ENCODE results near the gene P2RX3.
"Not testable (repeated sequence)": the region's sequence is repeated elsewhere in the genome, so short reads cannot be mapped to it uniquely, and the experiment has no call there.

The P2RX3 gene

GRCh38 chr11:57392763-57393105 lies 54.6 kb downstream of the P2RX3 start:
- in situ Hi-C loops (cut with HindIII; ENCODE audit: low sequenced_read_pairs), result no loop called here

DNA sequence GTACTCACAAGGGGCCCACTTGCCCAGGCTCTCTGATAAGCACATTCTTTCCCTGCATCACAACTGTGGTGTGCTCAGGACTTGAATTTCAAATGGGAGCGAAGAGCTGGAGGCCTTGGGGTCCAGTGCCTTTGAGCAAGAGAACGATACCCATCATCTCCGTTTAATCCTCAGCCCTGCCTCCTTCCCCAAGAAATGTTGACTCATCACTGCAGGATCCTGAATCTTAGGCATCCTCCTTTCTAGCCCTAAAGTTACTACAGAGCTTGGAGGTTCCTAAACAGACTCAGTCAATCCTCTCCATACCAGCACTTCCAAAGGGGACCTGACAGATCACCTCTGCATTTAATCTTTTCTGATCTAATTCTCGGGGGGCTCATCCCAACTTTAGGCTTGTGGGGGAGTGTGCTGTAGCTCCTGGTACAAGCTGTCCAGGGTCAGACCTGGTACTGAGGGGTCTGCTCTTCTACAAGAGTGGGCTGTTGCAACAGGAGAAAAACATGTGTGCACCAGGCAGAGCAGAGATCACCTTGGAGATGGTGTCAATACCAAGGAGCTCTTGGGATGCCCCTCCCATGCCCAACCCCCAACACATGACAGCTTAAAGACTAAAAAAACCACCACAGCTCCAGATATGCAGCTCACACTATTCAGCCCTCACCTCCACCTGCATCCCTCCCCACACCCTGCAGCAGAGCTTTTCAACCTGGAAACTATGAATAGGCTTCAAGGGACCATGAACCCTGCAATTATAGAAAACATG lies 56.2 kb downstream of the P2RX3 start:
- in situ Hi-C loops (cut with HindIII; ENCODE audit: low sequenced_read_pairs), result no loop called here

GRCh38 chr11:57395905-57396623 lies 57.9 kb downstream of the P2RX3 start:
- in situ Hi-C loops (cut with HindIII; ENCODE audit: low sequenced_read_pairs), result no loop called here

DNA sequence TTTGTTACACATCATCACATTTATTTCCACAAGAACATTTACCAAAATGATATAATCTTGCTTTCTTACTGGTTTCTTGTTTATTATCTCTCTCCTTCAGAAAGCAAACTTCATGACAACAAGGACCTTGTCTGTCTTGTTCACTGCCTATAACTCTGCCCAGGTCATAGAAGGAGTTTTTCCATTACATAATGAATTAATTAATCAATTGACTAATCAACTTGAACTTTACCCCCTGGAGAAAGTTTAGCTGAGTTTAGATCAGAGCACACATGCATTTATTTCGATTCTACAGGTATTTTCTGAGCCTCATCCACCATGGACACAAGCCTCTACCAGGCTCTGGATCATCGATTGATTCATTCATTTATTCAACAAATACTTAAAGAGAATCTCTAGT lies 58.6 kb downstream of the P2RX3 start:
- in situ Hi-C loops (cut with HindIII; ENCODE audit: low sequenced_read_pairs), result no loop called here

GRCh38 chr11:57397394-57397990 lies 59.3 kb downstream of the P2RX3 start:
- in situ Hi-C loops (cut with HindIII; ENCODE audit: low sequenced_read_pairs), result no loop called here

DNA sequence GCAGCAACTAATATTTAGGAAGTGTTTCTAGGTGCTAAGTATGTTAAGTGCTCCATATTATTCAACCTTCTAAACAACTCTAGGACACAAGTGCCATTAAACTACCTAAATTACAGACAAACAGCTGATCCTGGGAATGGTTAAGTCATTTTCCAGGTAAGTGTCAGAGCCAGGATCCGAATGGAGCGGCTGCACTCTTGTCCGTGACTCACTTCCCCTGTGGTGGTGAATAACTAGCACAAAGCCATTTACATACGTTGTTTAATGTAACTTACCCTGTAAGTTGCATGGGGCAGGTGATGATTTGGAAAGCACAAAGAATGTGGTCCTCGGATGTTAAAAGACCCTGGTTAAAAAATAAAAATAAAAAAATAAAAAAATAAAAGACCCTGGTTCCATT lies 61.1 kb downstream of the P2RX3 start:
- in situ Hi-C loops (cut with HindIII; ENCODE audit: low sequenced_read_pairs), result no loop called here

GRCh38 chr11:57399972-57400578 lies 61.9 kb downstream of the P2RX3 start:
- in situ Hi-C loops (cut with HindIII; ENCODE audit: low sequenced_read_pairs), result no loop called here

DNA sequence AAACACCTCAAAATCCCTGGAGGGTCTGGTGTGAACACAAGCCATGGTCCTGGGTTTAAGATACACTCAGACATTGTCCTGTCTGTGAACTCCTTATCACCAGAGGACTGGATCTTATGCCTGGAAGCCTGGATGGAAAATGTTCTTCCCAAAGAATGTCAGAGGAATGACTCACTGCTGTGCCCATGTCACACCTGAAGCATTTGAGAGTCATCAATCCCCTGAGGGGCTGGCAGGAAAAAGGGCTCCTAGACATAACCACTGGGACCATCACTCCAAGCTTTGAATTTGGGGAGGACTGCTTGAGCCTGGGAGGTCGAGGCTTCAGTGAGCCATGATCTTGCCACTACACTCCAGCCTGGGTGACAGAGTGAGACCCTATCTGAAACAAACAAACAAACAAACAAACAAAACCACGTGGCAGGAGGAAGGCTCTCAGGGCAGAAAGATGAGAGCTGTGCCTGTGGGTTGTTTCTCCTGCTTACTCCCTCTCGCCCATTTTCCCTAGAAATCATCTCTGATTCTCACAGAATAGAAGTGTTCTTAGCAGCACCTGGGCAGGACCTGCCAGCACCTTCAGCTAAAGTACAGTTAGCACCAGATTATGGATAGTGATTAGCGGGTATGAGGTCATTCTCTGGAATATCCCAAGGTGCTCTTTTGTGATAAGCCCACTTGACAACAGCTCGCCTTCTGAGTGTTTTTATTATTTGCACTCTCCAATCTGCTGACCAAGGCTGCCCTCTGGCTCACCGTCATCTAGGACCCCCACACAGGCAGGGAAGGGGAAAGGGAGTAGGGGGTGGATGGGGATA lies 64.2 kb downstream of the P2RX3 start:
- in situ Hi-C loops (cut with HindIII; ENCODE audit: low sequenced_read_pairs), result no loop called here

- in situ Hi-C loops (cut with HindIII; ENCODE audit: low sequenced_read_pairs), result not testable (repeated sequence)
Observed at GRCh38 chr11:57403003-57403801, 65.0 kb downstream of the P2RX3 start.

DNA sequence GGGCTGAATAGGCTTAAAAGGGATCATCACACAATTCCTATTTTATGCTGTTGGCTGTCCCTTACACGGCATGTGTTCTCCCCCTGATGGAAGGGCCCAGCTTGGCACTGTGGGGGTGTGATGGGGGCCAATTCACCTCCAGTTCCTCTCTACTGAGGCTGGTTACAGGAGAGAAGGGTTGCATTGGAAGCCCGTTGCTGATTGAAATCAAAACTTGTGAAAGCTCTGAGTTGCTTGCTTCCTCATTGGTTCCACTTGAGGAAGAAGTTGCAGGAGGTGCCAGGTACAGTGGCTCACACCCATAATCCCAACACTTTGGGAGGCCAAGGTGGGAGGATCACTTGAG lies 65.6 kb downstream of the P2RX3 start:
- in situ Hi-C loops (cut with HindIII; ENCODE audit: low sequenced_read_pairs), result no loop called here

- in situ Hi-C loops (cut with HindIII; ENCODE audit: low sequenced_read_pairs), result no loop called here
Observed at GRCh38 chr11:57405271-57405860, 67.2 kb downstream of the P2RX3 start.

GRCh38 chr11:57406337-57406904 lies 68.3 kb downstream of the P2RX3 start:
- in situ Hi-C loops (cut with HindIII; ENCODE audit: low sequenced_read_pairs), result no loop called here

- in situ Hi-C loops (cut with HindIII; ENCODE audit: low sequenced_read_pairs), result no loop called here
Observed at GRCh38 chr11:57407010-57407920, 69.1 kb downstream of the P2RX3 start.

DNA sequence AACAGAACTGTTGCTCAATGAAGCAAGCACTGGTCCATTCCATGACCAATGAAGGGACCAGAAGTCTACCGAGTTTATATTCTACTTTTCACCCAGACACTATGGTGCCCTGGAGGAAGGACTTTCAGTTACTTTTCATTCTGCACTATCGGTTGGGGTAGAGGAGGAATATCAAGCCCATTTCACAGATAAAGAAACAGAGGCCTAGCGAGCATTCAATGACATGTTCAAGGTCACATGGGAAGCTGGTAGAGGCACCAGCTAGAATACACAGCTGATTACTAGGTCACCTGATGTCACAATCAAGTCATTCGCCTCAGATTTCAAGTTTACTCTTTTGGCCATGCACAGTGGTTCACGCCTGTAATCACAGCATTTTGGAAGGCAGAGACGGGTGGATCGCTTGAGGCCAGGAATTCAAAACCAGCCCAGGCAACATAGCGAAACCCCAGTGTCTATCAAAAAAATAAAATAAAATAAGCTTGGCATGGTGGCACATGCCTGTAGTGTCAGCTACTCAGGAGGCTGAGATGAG lies 69.9 kb downstream of the P2RX3 start:
- in situ Hi-C loops (cut with HindIII; ENCODE audit: low sequenced_read_pairs), result no loop called here

DNA sequence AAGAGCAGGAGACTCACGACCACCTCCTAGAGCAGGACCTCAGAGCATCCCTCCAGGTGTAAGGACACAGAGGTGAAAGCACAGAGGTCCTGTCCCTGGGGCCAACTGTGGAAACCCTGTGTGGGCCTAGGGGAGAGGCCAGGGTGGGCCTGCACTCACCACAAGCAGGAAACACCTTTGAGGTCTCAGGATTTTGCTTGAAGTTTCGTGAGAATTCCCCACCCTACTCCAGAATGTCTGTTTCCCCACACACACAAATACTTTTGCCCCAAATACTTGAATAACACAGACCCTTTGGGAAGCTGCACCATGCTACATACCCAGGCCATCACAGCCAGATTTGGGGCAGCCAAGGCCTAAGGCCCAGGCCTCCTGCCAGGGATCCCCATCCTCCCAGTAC lies 70.6 kb downstream of the P2RX3 start:
- in situ Hi-C loops (cut with HindIII; ENCODE audit: low sequenced_read_pairs), result no loop called here

- in situ Hi-C loops (cut with HindIII; ENCODE audit: low sequenced_read_pairs), result no loop called here
Observed at GRCh38 chr11:57409321-57410100, 71.4 kb downstream of the P2RX3 start.

GRCh38 chr11:57410287-57410686 lies 72.1 kb downstream of the P2RX3 start:
- in situ Hi-C loops (cut with HindIII; ENCODE audit: low sequenced_read_pairs), result no loop called here

All from DLD1 (cell line).